Fibroblast of peridontal ligament (primary cell): ENCODE measurements around the gene GADD45GIP1.
"Not testable (repeated sequence)": the region's sequence is repeated elsewhere in the genome, so short reads cannot be mapped to it uniquely, and the experiment has no call there.

Experiments
- DNase-seq: peaks from one replicate; pipeline ENCODE4 v3.0.0-alpha.2; 2010; ENCODE audit errors: extremely low read depth

The GADD45GIP1 gene

DNA sequence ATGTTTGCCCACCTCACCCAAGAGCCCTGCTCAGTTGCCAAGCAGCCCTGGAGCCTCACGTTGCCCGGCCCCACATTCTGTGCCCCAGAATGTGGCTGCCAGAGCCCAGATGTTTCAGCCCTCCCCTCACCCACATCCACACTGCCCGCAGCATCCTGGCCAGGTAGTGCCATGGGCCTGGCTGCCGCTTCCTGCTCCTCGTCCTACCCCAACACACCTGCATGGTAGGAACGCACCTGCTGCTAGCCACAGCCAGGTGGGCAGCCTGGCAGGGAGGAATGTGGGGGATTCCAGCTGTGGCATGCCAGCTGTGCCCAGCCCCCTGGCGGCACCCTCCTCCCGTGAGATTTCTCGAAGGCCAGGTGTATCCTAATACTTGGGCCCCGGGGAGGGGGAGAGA, 30.8 kb upstream of the GADD45GIP1 start:
- no peak for DNase-seq

DNA sequence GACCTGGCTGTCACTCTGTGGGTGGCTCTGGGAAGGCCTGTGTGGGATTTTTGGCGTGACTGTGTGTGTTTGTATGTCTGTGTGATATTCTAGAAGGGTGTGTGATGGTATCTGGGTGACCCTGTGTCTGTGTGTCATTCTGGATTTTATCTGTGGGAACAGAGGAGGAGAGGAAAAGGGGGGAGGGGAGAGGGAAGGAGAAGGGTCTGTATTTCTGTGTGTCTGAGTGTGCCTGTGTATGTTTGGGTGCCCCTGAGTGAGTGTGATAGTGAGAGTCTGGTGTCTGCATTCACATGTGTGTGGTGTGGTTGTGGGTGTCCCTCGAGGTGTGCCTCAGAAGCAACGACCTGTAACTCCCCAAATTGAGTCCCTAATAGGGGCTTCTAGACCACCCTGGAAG, 30.2 kb upstream of the GADD45GIP1 start:
- no peak for DNase-seq

DNA sequence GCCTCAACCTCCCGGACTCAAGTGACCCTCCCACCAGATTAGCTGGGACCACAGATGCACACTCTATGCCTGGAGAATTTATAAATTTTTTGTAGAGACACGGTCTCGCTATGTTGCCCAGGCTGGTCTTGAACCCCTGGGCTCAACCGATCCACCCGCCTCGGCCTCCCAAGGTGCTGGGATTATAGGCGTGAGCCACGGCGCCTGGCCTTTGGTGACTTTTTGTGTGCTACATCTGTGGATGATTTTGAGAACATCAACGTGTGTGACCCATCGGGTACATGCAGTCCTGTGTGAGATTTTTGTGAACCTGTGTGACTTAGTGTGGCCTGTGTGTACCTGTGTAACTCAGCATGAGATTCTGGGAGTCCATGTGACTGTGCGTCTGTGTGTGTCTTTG, 29.7 kb upstream of the GADD45GIP1 start:
- no peak for DNase-seq

DNA sequence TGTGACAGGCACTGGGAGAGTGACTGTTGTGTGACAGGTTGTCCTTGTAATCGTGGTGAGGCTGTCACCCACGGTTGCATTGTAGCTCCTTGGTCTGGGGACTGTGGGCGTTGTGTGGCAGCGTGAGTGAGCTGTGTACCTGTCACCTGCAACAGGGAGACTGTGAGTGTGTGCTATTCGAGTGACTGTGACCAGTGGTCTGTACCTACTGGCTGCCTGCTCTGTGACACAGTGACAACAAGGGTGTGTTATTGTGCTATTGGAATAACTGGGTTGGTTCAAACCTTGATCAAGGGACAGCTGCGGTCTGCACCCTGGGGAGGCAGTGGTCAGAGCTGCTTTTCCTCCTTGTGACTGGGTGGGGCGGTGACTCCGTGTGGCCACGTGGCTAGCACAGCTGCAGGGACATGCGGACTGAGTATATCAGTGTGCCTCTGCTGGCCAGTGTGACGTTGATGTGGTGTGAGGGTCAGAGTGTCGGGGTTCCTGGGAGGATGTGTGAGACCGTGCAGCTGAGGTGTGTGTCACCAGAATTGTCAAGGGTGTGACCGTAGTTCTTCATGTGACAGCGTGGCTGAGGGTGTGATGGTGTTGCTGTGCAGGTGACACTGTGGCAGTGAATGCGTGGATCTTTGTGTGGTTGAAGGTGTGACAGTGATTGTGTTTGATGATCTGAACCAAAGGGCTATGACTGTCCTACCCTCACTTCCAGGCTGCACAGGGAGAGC, 28.2 kb upstream of the GADD45GIP1 start:
- no peak for DNase-seq

DNA sequence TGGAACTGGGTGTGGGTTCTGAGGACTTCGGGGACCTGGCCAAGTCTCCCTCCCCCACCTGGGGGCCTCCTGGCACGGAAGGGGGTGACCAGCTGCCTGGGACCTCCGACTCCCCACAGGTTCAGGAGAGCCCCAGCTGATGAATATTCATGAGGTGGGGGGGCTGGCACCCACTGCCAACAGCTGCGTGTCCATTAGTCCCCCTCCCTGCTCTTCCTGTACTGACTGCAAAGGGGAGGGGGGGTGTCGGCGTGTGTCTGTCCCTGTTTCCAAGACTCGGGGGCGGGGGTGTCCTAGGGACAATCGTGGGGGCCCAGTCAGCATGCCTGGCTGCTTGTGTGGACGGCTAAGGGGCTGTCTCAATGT, 27.6 kb upstream of the GADD45GIP1 start:
- no peak for DNase-seq

DNA sequence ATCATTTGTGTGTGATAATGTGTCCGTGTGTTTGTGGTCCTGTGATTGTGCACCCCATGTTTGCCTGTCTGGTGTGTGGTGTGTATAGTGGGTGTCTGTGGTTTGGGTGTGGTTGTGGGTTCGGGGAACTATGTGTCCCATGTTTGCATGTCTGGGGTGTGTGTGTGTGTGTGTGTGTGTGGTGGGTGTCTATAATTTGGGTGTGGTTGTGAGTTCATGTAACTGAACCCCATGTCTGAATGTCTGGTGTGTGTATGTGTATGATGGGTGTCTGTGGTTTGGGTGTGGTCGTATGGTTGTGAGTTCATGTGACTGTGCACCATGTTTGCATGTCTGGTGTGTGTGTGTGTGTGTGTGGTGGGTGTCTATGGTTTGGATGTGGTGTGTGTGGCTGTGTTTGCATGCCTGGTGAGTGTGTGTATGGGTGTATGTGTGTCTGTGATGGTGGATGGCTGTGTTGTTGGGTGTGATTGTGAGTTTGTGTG, 27.2 kb upstream of the GADD45GIP1 start:
- peak; percentile 32 for DNase-seq

DNA sequence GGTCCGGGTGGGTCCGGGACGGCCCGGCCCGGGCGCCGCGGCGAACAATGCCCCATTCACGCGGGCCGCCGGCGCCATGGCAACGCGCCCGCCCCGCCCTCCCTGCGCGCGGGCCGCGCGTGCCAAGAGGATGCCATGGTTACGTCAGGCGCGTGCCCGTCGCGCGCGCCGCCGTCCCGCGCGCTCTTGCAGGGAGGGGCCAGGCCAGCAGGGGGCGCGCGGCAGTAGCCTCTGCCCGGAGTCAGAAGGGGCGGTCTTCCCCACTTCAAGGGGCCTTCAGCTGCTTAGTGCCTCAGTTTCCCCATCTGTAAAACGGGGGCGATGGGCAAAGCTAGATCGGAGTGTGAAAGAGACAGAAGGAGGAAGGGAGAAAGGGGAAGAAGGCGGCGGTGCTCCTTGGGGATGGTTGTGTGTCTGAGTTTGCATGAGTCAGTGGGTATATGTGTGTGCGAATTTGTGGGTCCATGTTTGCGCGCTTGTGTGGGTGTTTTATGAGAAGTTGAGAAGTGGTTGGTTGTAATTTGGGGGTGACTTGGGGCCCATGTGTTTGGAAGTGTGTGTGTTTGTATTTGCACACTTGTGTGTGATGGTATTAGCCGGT, 26.6 kb upstream of the GADD45GIP1 start:
- peak; percentile 68 for DNase-seq

DNA sequence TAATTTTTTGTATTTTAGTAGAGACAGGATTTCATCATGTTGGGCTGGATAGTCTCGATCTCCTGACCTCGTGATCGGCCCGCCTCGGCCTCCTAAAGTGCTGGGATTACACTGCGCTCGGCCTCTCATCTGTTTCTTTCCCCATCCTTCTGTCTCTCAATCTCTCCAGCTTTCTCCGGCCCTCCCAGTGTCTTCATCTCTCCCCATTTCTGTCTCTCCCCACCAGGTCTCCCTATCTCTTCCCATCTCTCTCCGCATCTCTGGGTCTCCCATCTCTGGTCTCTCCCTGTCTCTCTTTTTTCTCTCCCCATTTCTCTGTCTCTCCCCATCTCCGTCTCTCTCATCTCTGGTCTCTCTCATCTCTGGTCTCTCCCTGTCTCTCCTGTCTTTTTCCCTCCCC, 26.1 kb upstream of the GADD45GIP1 start:
- no peak for DNase-seq

DNA sequence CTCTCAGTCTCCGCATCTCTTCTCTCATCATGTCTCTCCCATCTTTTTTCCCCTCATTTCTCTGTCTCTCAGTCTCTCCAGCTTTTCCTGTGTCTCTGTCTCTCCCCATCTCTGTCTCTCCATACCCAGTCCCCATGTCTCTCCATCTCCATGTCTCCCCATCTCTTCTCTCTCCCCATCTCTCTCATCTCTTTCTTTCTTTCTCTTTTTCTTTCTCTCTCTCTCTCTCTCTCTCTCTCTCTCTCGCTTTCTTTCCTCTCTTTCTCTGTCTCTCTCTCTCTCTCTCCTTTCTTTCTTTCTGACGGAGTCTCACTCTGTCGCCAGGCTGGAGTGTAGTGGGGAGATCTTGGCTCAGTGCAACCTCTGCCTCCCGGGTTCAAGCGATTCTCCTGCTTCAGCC, 25.6 kb upstream of the GADD45GIP1 start:
- no peak for DNase-seq

DNA sequence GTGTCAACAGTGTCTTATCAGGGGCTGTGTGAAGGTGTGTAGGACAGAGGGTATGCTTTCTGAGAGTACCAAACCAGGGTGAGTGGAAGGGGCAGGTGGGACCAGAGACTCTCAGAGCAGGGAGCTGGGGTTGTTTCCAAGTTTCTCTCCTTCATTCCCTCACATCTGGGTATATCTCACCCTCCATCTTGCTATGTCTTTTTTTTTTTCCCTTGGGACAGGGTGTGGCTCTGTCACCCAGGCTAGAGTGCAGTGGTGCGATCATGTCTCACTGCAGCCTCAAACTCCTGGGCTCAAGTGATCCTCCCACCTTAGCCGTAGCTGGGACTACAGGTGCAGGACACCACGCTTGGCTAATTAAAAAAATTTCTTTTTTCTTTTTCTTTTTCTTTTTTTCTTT, 23.0 kb upstream of the GADD45GIP1 start:
- no peak for DNase-seq

DNA sequence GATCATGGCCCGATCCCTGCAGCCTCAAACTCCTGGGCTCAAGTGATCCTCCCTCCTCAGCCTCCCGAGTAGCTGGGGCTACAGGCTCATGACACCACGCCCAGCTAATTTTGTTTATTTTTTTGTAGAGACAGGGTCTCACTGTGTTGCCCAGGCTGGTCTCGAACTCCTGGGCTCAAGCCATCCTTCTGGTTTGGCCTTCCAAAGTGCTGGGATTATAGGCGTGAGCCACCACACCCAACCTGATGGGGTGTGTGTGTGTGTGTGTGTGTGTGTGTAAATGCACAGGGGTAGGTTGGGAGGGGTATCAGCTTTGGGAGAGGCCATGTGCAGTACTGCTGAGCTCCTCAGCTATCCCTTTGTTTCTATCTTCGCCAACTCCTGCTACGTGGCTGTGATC, 19.1 kb upstream of the GADD45GIP1 start:
- DNase-seq: not testable (repeated sequence)

DNA sequence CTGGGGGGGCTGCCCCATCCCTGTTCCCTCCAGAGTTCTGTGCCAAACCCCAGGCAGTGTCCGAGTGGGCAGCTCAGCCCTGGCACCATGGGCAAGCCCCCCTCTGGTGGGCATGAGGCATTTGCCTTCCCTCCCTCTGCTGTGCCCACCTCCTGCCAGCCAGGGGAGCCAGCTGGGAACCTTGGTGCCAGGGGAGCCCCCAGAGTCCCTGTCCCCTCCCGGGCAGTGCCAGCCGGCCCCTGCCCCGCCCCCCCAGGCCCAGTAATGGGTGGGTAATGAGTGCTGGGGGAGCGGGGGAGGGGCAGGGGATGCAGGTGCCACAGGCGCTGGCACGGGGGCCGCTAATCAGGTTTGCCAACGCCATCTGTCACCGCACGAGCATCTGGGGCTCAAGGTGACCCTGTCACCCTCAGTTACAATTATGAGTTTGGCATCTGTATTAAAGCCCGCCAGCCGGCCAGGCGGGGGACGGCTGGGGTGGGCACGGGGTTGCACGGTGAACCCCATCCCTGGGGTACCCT, 18.3 kb upstream of the GADD45GIP1 start:
- DNase-seq: no peak

DNA sequence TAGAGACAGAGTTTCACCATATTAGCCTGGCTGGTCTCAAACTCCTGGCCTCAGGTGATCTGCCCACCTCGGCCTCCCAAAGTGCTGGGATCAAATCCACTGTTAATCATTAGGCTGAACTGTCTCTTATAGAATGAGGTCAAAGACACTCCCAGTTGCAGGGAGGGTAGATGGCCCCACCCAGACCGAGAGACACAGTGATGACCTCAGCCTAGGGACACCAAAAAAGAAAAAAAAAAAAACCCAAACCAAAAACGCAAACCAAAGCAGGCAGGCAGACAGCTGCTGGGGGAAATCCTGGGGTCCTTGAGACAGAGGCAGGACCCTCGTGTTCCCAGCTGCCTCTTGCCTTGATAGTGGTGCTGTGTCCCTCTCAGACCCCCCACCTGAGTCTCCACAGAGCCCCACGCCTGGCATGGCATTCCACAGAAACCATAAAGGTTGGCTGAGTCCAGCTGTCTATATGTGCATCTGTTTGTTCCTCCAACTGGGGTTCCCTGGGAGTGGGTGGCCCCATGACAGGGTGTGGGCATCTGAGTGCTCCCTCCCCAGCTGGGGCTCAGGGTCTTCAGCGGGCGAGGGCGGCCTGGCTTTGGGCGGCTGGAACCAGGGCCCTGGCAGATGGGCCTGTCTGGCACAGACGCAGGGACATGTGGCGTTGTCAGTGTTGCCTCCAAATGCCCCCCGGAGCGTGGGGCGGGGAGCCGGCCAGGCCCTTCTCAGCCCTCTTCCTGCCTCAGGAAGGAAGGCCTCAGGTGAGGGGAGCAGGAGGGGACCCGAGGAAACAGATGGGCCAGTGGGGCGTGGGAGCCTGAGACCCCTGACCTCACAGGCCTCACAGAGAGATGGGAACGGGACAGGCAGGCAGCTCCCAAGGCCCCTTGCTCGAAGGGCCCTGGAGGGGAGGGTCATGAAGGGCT, 17.5 kb upstream of the GADD45GIP1 start:
- no peak for DNase-seq

DNA sequence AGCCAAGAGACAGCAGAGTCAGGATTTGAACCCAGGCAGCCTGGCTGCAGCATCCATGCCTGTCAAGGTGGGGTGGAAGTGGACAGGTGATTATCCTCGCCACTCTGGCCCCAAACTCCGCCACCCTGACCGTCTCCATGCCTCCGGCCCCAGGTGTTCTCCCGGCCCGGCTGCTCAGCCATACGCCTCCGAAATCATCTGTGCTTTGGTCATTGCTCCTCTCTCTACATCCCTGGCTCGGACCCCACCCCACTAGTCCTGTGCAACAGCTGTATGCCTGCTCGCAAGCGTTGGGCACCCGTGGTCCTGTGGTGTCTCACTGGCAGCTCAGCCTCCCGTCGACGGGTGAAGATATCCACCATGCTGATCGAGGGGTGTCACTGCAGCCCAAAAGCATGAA, 16.2 kb upstream of the GADD45GIP1 start:
- no peak for DNase-seq

DNA sequence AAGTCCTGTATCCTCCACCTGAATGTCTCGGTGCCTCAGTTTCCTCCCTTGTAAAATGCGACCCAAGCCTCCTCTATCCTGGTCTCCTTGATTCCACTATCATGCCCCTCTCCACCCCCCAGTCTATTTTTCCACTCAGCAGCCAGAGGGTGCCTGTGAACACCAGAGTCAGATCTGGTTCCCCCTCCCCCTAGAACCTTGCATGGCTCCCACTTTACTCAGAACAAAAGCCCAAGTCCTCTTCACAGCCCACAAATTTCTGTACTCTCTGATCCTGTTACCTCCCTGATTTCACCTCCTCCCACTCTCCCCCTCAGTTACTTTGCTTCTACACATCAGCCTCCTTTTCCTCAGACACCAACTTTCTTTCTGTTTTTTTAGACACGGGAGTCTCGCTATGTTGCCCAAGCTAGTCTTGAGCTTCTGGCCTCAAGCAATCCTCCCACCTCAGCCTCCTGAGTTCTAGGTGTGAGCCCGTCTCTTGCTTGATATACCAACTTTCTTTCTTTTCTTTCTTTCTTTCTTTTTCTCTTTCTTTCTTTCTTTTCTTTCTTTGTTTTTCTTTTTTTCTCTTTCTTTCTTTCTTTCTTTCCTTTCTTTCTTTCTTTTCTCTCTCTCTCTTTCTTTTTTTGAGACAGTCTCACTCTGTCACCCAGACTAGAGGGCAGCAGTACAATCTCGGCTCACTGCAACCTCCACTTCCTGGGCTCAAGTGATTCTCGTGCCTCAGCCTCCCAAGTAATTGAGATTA, 13.2 kb upstream of the GADD45GIP1 start:
- DNase-seq: no peak

DNA sequence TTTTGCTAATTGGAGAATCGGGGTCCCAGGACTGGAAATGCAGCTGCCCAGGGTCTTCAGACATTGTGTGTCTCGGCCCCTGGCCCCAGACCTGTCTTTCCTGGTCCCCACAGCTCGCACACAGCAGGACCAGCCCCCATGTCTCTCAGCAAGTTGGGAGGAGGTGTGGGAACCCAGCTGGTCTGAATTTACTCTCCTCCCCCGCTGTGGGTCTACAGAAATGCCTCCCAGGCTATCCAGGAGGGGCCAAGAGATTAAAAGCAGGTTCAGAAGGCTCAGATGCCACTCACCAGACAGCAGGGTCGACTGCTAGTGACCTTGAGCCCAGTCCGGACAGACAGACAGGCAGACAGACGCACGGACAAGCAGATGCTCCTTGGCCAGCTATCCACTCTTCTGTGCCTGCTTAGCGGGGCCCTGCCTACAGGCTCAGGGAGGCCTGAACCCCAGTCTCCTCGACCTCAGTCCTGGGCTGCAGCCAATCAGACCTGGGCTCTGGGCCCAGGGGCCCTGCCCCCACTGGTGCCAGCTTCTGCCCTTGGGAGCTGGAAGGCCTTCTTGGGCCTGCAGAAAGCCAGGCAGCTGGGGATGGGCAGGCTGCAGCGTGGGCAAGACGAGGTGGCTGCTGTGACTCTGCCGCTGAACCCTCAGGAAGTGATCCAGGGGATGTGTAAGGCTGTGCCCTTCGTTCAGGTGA, 12.4 kb upstream of the GADD45GIP1 start, which contains the start of gene DAND5:
Gene DAND5, plus strand, starts transcription at position 285 of the 697 bp plus-strand sequence. Its CDS starts 85 bp downstream, at position 370.
- no peak for DNase-seq

DNA sequence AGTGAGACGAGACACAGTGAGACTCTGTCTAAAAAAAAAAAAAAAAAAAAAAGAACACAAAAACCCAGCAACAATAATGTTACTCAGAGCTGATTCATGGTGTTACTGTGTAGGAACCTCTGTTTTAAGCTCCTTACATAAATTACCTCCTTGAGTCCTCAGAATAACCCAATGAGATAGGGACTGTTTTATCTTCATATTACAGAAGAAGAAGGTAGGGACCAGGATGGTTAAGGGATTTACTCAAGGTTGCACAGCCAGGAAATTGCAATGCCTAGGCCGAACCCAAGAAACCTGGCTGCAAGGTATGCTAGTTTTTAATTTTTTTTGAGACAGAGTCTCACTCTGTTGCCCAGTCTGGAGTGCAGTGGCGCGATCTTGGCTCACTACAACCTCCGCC, 10.9 kb upstream of the GADD45GIP1 start:
- DNase-seq: no peak

DNA sequence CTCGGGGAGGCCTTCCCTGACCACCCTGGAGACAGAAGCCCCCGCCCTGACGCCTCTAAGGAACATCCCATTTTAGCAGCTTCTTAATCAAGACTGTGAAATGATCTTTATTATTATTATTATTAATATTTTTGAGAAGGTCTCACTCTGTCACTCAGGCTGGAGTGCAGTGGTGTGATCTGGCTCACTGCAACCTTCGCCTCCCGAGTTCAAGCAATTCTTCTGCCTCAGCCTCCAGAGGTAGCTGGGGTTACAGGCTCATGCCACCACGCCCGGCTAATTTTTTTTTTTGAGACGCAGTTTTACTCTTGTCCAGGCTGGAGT, 8.8 kb upstream of the GADD45GIP1 start:
- no peak for DNase-seq

DNA sequence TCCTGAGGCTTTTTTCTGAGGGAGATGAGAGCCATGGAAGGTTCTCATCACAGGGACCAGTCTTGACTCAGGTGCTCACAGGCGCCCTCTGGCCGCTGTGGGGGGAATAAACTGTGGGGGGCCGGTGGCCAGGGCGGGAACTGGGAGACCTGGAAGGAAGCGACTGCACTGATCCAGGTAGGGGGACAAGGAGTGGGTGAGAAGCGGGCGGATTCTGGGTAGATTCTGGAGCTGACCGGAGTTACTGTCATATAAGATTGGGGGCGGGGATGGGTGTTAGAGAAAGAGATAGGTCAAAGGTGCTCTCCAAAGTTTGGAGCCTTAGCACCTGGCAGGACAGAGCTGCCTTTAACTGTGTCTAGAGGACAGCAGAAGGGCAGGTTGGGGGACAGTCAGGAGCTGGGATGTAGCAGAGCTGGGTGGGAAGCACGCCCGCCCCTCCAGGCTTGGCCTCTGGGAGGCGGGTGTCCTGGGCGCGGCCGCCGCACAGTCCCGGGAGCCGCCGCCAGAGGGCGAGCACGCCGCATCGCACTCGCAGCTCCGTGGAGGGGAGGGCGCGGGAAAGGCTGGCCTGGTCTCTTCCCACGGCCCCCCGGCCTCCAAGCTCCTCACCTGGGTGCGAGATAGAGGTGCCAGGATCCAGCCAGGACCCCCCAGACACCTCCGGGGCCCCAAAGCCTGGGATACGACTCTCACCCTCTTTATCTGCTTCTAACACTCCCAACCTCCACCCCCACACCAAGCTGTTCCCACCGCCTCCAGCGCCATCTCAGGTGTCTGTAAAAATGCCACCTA, 8.2 kb upstream of the GADD45GIP1 start:
- peak; percentile 58 for DNase-seq

DNA sequence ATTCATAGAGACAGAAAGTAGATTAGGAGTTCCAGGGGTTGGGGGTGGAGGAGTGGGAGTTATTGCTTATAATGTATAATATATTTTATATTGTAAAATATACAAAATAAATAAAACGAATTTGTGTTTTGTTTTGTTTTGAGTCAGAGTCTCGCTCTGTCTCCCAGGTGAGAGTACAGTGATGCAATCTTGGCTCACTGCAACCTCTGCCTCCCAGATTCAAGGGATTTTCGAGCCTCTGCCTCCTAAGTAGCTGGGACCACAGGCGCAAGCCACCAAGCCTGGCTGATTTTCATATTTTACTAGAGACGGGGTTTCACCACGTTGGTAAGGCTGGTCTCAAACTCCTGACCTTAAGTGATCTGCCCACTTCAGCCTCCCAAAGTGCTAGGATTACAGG, 2.5 kb upstream of the GADD45GIP1 start:
- no peak for DNase-seq
